ENCODE data around the gene RGS17.

The RGS17 gene

DNA sequence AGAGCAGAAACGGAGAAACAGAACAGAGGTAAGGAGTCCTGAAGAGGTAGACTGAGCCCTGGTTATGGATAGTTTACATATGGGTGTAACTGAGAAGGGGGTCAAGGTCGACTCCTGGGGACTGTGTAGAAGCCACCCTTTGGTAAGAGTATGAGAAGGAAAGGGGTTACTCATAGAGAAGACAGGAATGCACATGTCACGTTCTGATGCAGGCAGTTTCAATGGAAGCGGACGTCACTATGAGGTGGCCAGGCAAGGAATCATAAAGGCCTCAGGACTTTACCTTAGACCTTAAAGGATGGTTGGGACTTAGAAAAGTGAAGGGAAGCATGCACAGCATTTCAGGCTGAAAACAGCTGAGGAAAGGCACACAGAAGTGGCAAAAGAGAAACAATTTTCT is 25.1 kb downstream of the RGS17 start:
- H3K79me2 ChIP-seq (ENCODE audit: control insufficient read depth, insufficient read depth, low read length, poor library complexity), result no peaks in the 10 kb centered on the region
- H2AFZ ChIP-seq (ENCODE audit: insufficient read depth, low read length, poor library complexity), result no peak overlapping the region
- H4K12ac ChIP-seq (ENCODE audit: low read depth, low read length), result no peak overlapping the region
- H3K23ac ChIP-seq (ENCODE audit: low read length), result no peak overlapping the region
- H2BK12ac ChIP-seq (ENCODE audit: low read length), result no peak overlapping the region
- no peaks in the 10 kb centered on the region for H3K36me3 ChIP-seq (ENCODE audit: control insufficient read depth in 1 of 2, insufficient read depth in 2 of 2, low read length in 2 of 2)
- no peak overlapping the region for H3K9ac ChIP-seq (ENCODE audit: low read length)
- H3K18ac ChIP-seq (ENCODE audit: low read length), result no peak overlapping the region
- H3K9me3 ChIP-seq (ENCODE audit: insufficient read depth, low read depth, low read length), result no peaks in the 10 kb centered on the region
- no peaks in the 10 kb centered on the region for H3K4me1 ChIP-seq (ENCODE audit: control insufficient read depth in 1 of 2, insufficient read depth in 2 of 2, low read length in 2 of 2)
- no peak overlapping the region for H3K4me2 ChIP-seq (ENCODE audit: low read length)
- H3K27me3 ChIP-seq (ENCODE audit: insufficient read depth, low read length), result no peaks in the 10 kb centered on the region
- no peak overlapping the region for H3K4me3 ChIP-seq (ENCODE audit: low read depth, low read length)
- no peak overlapping the region for H2AK5ac ChIP-seq (ENCODE audit: low read length)
- no peak overlapping the region for H4K91ac ChIP-seq (ENCODE audit: low read depth, low read length)
- H3K27ac ChIP-seq (ENCODE audit: low read depth, low read length), result no peak overlapping the region
- no peak overlapping the region for H3K14ac ChIP-seq (ENCODE audit: low read length)
- WGBS (ENCODE audit: extremely low coverage, insufficient coverage, insufficient read length), result no CpG with 5 or more reads among the region's 5 CpGs
- no peak overlapping the region for H2BK5ac ChIP-seq (ENCODE audit: low read depth, low read length, poor library complexity)
- no peak overlapping the region for H3K4ac ChIP-seq (ENCODE audit: low read depth, low read length)
- no peaks in the 10 kb centered on the region for H3K79me1 ChIP-seq (ENCODE audit: low read length)
- no peak for DNase-seq
- H4K8ac ChIP-seq (ENCODE audit: low read depth, low read length), result no peak overlapping the region
- H2BK120ac ChIP-seq (ENCODE audit: insufficient read depth, low read length, poor library complexity), result no peak overlapping the region

DNA sequence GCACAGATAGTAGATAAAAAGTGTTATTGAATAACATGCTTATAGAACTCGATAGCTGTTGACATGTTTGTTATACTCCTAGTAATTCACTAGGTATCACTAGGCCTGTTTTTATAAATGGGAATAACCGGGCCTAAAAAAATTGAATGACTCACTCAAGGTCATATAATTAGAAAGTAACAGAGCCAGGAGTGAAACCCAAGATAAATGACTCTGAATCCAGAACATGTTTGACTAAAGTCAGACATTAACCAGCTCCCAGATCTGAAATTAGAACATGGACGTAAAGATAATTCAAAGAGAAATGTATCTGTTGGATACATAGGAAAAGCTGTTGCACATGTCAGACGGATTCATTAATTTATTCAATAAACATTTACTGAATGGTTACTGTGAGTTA is 26.9 kb downstream of the RGS17 start:
- Histone ChIP-seq H2AK5ac (ENCODE audit: low read length) (no peak overlapping the region), H3K9ac (ENCODE audit: low read length) (no peak overlapping the region), H2AFZ (ENCODE audit: insufficient read depth, low read length, poor library complexity) (no peak overlapping the region), H3K79me1 (ENCODE audit: low read length) (no peaks in the 10 kb centered on the region), H3K27me3 (ENCODE audit: insufficient read depth, low read length) (no peaks in the 10 kb centered on the region), H3K9me3 (ENCODE audit: insufficient read depth, low read depth, low read length) (no peaks in the 10 kb centered on the region), H3K23ac (ENCODE audit: low read length) (no peak overlapping the region), H2BK12ac (ENCODE audit: low read length) (no peak overlapping the region), H3K4me2 (ENCODE audit: low read length) (no peak overlapping the region), H3K4ac (ENCODE audit: low read depth, low read length) (no peak overlapping the region), H4K91ac (ENCODE audit: low read depth, low read length) (no peak overlapping the region), H2BK5ac (ENCODE audit: low read depth, low read length, poor library complexity) (no peak overlapping the region), H3K27ac (ENCODE audit: low read depth, low read length) (no peak overlapping the region), H3K4me3 (ENCODE audit: low read depth, low read length) (no peak overlapping the region), H3K79me2 (ENCODE audit: control insufficient read depth, insufficient read depth, low read length, poor library complexity) (no peaks in the 10 kb centered on the region), H3K4me1 (ENCODE audit: control insufficient read depth in 1 of 2, insufficient read depth in 2 of 2, low read length in 2 of 2) (no peaks in the 10 kb centered on the region), H4K8ac (ENCODE audit: low read depth, low read length) (no peak overlapping the region), H2BK120ac (ENCODE audit: insufficient read depth, low read length, poor library complexity) (no peak overlapping the region), H3K14ac (ENCODE audit: low read length) (no peak overlapping the region), H3K36me3 (ENCODE audit: control insufficient read depth in 1 of 2, insufficient read depth in 2 of 2, low read length in 2 of 2) (no peaks in the 10 kb centered on the region), H3K18ac (ENCODE audit: low read length) (no peak overlapping the region), H4K12ac (ENCODE audit: low read depth, low read length) (no peak overlapping the region)
- no CpG with 5 or more reads among the region's 4 CpGs for WGBS (ENCODE audit: extremely low coverage, insufficient coverage, insufficient read length)
- no peak for DNase-seq

DNA sequence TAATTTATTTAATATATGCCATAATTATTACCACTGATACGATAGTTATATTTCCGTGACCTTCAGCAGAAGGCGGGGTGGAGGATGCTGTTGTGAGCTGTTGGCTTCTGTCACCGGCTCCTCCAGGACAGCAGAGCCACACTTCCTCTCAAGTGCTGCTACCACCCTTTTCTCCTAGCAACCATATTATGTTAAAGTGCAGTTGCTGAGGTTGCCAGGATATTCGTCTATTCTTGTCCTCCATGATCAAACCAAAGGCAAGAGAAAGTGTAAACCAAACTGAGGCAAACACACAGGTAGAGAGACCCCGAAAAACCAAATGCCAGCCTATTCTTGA is 27.8 kb downstream of the RGS17 start:
- no peak overlapping the region for H4K12ac ChIP-seq (ENCODE audit: low read depth, low read length)
- no CpG with 5 or more reads among the region's 6 CpGs for WGBS (ENCODE audit: extremely low coverage, insufficient coverage, insufficient read length)
- H3K4me2 ChIP-seq (ENCODE audit: low read length), result no peak overlapping the region
- H2BK5ac ChIP-seq (ENCODE audit: low read depth, low read length, poor library complexity), result no peak overlapping the region
- no peak overlapping the region for H4K8ac ChIP-seq (ENCODE audit: low read depth, low read length)
- no peaks in the 10 kb centered on the region for H3K27me3 ChIP-seq (ENCODE audit: insufficient read depth, low read length)
- H3K79me1 ChIP-seq (ENCODE audit: low read length), result no peaks in the 10 kb centered on the region
- no peak overlapping the region for H3K23ac ChIP-seq (ENCODE audit: low read length)
- no peak overlapping the region for H2AFZ ChIP-seq (ENCODE audit: insufficient read depth, low read length, poor library complexity)
- no peak overlapping the region for H2BK120ac ChIP-seq (ENCODE audit: insufficient read depth, low read length, poor library complexity)
- H4K91ac ChIP-seq (ENCODE audit: low read depth, low read length), result no peak overlapping the region
- H3K27ac ChIP-seq (ENCODE audit: low read depth, low read length), result no peak overlapping the region
- no peaks in the 10 kb centered on the region for H3K4me1 ChIP-seq (ENCODE audit: control insufficient read depth in 1 of 2, insufficient read depth in 2 of 2, low read length in 2 of 2)
- H2BK12ac ChIP-seq (ENCODE audit: low read length), result no peak overlapping the region
- H3K14ac ChIP-seq (ENCODE audit: low read length), result no peak overlapping the region
- no peak overlapping the region for H2AK5ac ChIP-seq (ENCODE audit: low read length)
- DNase-seq, result no peak
- no peaks in the 10 kb centered on the region for H3K79me2 ChIP-seq (ENCODE audit: control insufficient read depth, insufficient read depth, low read length, poor library complexity)
- no peak overlapping the region for H3K4ac ChIP-seq (ENCODE audit: low read depth, low read length)
- H3K4me3 ChIP-seq (ENCODE audit: low read depth, low read length), result no peak overlapping the region
- no peaks in the 10 kb centered on the region for H3K9me3 ChIP-seq (ENCODE audit: insufficient read depth, low read depth, low read length)
- no peaks in the 10 kb centered on the region for H3K36me3 ChIP-seq (ENCODE audit: control insufficient read depth in 1 of 2, insufficient read depth in 2 of 2, low read length in 2 of 2)
- no peak overlapping the region for H3K9ac ChIP-seq (ENCODE audit: low read length)
- H3K18ac ChIP-seq (ENCODE audit: low read length), result no peak overlapping the region

GRCh38 chr6:153102605-153103318 is 28.3 kb downstream of the RGS17 start:
- no peaks in the 10 kb centered on the region for H3K4me1 ChIP-seq (ENCODE audit: control insufficient read depth in 1 of 2, insufficient read depth in 2 of 2, low read length in 2 of 2)
- H3K4me2 ChIP-seq (ENCODE audit: low read length), result no peak overlapping the region
- H3K79me2 ChIP-seq (ENCODE audit: control insufficient read depth, insufficient read depth, low read length, poor library complexity), result no peaks in the 10 kb centered on the region
- no peak overlapping the region for H4K91ac ChIP-seq (ENCODE audit: low read depth, low read length)
- no peak overlapping the region for H4K8ac ChIP-seq (ENCODE audit: low read depth, low read length)
- no peaks in the 10 kb centered on the region for H3K36me3 ChIP-seq (ENCODE audit: control insufficient read depth in 1 of 2, insufficient read depth in 2 of 2, low read length in 2 of 2)
- H3K79me1 ChIP-seq (ENCODE audit: low read length), result no peaks in the 10 kb centered on the region
- H3K14ac ChIP-seq (ENCODE audit: low read length), result no peak overlapping the region
- no peaks in the 10 kb centered on the region for H3K27me3 ChIP-seq (ENCODE audit: insufficient read depth, low read length)
- no peak overlapping the region for H3K18ac ChIP-seq (ENCODE audit: low read length)
- DNase-seq, result no peak
- H3K9me3 ChIP-seq (ENCODE audit: insufficient read depth, low read depth, low read length), result no peaks in the 10 kb centered on the region
- H3K4ac ChIP-seq (ENCODE audit: low read depth, low read length), result no peak overlapping the region
- no peak overlapping the region for H3K27ac ChIP-seq (ENCODE audit: low read depth, low read length)
- no peak overlapping the region for H4K12ac ChIP-seq (ENCODE audit: low read depth, low read length)
- no peak overlapping the region for H2BK5ac ChIP-seq (ENCODE audit: low read depth, low read length, poor library complexity)
- no peak overlapping the region for H2AK5ac ChIP-seq (ENCODE audit: low read length)
- WGBS (ENCODE audit: extremely low coverage, insufficient coverage, insufficient read length), result no CpG with 5 or more reads among the region's 2 CpGs
- no peak overlapping the region for H3K23ac ChIP-seq (ENCODE audit: low read length)
- H2BK12ac ChIP-seq (ENCODE audit: low read length), result no peak overlapping the region
- no peak overlapping the region for H2AFZ ChIP-seq (ENCODE audit: insufficient read depth, low read length, poor library complexity)
- no peak overlapping the region for H3K9ac ChIP-seq (ENCODE audit: low read length)
- no peak overlapping the region for H2BK120ac ChIP-seq (ENCODE audit: insufficient read depth, low read length, poor library complexity)
- no peak overlapping the region for H3K4me3 ChIP-seq (ENCODE audit: low read depth, low read length)
